ENCODE measurements around the gene PDLIM7. TPM values are rescaled to one million over a fixed set of nuclear protein-coding genes. Genes with fewer than 3 reads are reported as not detected.

PDLIM7 gene
- total and polyA plus RNA-seq, 2 of the 4 experiments (the other 2 are of a cell fraction): 70.4 to 534 TPM

GRCh38 chr5:177434437-177434836, 63.0 kb downstream of the PDLIM7 start (continued):
- TF ChIP-seq ELK1 (IDR thresholded peaks at IDR 0.05; ENCODE audit: borderline replicate concordance, low read depth, low read length) (no peak), MXI1 (IDR thresholded peaks at IDR 0.05; ENCODE audit: borderline replicate concordance, low read depth, low read length) (no peak)

GRCh38 chr5:177433658-177434217, 63.7 kb downstream of the PDLIM7 start:
- H3K23ac ChIP-seq (ENCODE audit: low read depth, low read length): no peak overlapping the region
- BruUV-seq (replicated peaks): no TSS peak
- ATAC-seq (ENCODE audit: low read depth) (no peak), DNase-seq (no peak)
- H3K9me1 ChIP-seq (ENCODE audit: insufficient read depth, low read length): peaks cover 6% of the 10 kb centered on the region; the same call in 1 of the 2 replicates
- in situ Hi-C loops (cut with MboI; ENCODE audit: low sequenced_read_pairs): no loop called here
- H3K4me2 ChIP-seq (ENCODE audit: low read depth, low read length): no peak overlapping the region
- no peak overlapping the region for H2BK15ac ChIP-seq (ENCODE audit: low read depth, low read length)
- no peak overlapping the region for H4K91ac ChIP-seq (ENCODE audit: insufficient read depth, low read depth, low read length)
- no peak overlapping the region for H2BK120ac ChIP-seq (ENCODE audit: low read depth, low read length)
- intact Hi-C loops (cut with micrococcal nuclease): no loop called here
- WGBS, 2 experiments (ENCODE audit: extremely low coverage in 2 of 2, insufficient read length in 1 of 2): 100% methylated on average over 19 of the region's 29 CpGs; no CpG with 5 or more reads in 1 of the 2 experiments
- H2AK9ac ChIP-seq (replicated peaks; ENCODE audit: low read depth, low read length, poor library complexity): no peak overlapping the region
- H3K4me3 ChIP-seq (ENCODE audit: insufficient read depth, low read depth, low read length): no peak overlapping the region
- H4K8ac ChIP-seq (ENCODE audit: low read depth in 2 of 2, low read length in 2 of 2): no peak overlapping the region
- dilution Hi-C loops (cut with HindIII; ENCODE audit: low sequenced_read_pairs, unreplicated experiment): no loop called here
- H3K9ac ChIP-seq (ENCODE audit: low read depth, low read length): no peak overlapping the region
- no peaks in the 10 kb centered on the region for H3K4me1 ChIP-seq (ENCODE audit: control insufficient read depth, insufficient read depth, low read length)
- H4K5ac ChIP-seq (ENCODE audit: low read depth, low read length): no peak overlapping the region
- no peak overlapping the region for H2BK20ac ChIP-seq (ENCODE audit: low read depth, low read length)
- H3K14ac ChIP-seq (replicated peaks; ENCODE audit: low read depth, low read length): no peak overlapping the region
- H3K9me3 ChIP-seq (ENCODE audit: control insufficient read depth, insufficient read depth, low read length): no peaks in the 10 kb centered on the region
- no peak overlapping the region for H3K27ac ChIP-seq (ENCODE audit: insufficient read depth, low read length)
- H3K4ac ChIP-seq (ENCODE audit: low read depth, low read length): no peak overlapping the region
- H3K36me3 ChIP-seq (ENCODE audit: control insufficient read depth, insufficient read depth, low read length): peaks cover 53% of the 10 kb centered on the region
- H3K56ac ChIP-seq (ENCODE audit: extremely low read depth, insufficient read depth, low read length): no peak overlapping the region
- H3K79me1 ChIP-seq (ENCODE audit: low read depth in 1 of 2, low read length in 2 of 2): peaks cover 5 to 24% of the 10 kb centered on the region in 2 experiments; a peak in 3 of 4 replicates
- CTCF ChIA-PET: no interaction called here
- peaks cover 22% of the 10 kb centered on the region; the same call in 1 of the 2 replicates for H4K20me1 ChIP-seq (ENCODE audit: insufficient read depth, low read length)
- no peak overlapping the region for H2AFZ ChIP-seq (replicated peaks; ENCODE audit: low read length, poor library complexity)
- POLR2A ChIA-PET (ENCODE audit: unreplicated experiment): no interaction called here
- no peak overlapping the region for H2AK5ac ChIP-seq (ENCODE audit: low read depth, low read length)
- H2BK5ac ChIP-seq (ENCODE audit: low read depth, low read length, poor library complexity, severe bottlenecking): no peak overlapping the region
- no peaks in the 10 kb centered on the region for H3K27me3 ChIP-seq (ENCODE audit: control insufficient read depth, insufficient read depth, low read length)
- H3K18ac ChIP-seq (ENCODE audit: low read depth, low read length): no peak overlapping the region
- TF ChIP-seq SMC3 (IDR thresholded peaks at IDR 0.05; ENCODE audit: low read depth, low read length) (no peak), CTCF (conservative IDR thresholded peaks at IDR 0.05; ENCODE audit: low read depth, low read length) (no peak), CEBPB (IDR thresholded peaks at IDR 0.05; ENCODE audit: low read depth, low read length) (no peak), MAZ (IDR thresholded peaks at IDR 0.05; ENCODE audit: borderline replicate concordance, low read depth, low read length) (no peak), FOS (IDR thresholded peaks at IDR 0.05; ENCODE audit: low read depth, low read length) (no peak), MXI1 (IDR thresholded peaks at IDR 0.05; ENCODE audit: borderline replicate concordance, low read depth, low read length) (no peak), RFX5 (IDR thresholded peaks at IDR 0.05; ENCODE audit: low read depth, low read length) (no peak), BHLHE40 (IDR thresholded peaks at IDR 0.05; ENCODE audit: low read depth, low read length) (no peak), USF2 (IDR thresholded peaks at IDR 0.05; ENCODE audit: low read depth, low read length) (no peak), MAFK (IDR thresholded peaks at IDR 0.05; ENCODE audit: low read depth, low read length) (no peak), RCOR1 (IDR thresholded peaks at IDR 0.05; ENCODE audit: insufficient replicate concordance, low read length) (no peak)

Data from IMR-90 (cell line).